Vagina (tissue), 2 donors: ENCODE data around the gene ZNF777.

Experiments
- POLR2A ChIP-seq, 2 donors: fragments of 450-650 bp; IDR thresholded peaks; one replicate each; pipeline ENCODE4 v1.6.1; 2017; ENCODE audit warnings: antibody characterized with exemption in 2 of 2, mild to moderate bottlenecking in 2 of 2, moderate library complexity in 2 of 2
- POLR2AphosphoS5 ChIP-seq, 2 donors: sonication (generic); formaldehyde crosslinking; IDR thresholded peaks; one replicate each; pipeline ENCODE4 v1.9.0; 2017; ENCODE audit warnings: antibody characterized with exemption in 2 of 2, mild to moderate bottlenecking in 2 of 2, low read depth in 1 of 2; ENCODE audit not compliant: insufficient read depth in 1 of 2
- TF ChIP-seq, protein P1 (sequence below), 3 experiments: fragments of 450-650 bp in 2 of 3; fragments of 200-600 bp in 1 of 3; sonication (generic) in 1 of 3; IDR thresholded peaks; one replicate each; pipeline ENCODE4 v1.5.1; 2017 to 2019; ENCODE audit warnings: antibody characterized with exemption in 3 of 3, mild to moderate bottlenecking in 2 of 3, moderate library complexity in 2 of 3

- TF ChIP-seq, protein P1, sequence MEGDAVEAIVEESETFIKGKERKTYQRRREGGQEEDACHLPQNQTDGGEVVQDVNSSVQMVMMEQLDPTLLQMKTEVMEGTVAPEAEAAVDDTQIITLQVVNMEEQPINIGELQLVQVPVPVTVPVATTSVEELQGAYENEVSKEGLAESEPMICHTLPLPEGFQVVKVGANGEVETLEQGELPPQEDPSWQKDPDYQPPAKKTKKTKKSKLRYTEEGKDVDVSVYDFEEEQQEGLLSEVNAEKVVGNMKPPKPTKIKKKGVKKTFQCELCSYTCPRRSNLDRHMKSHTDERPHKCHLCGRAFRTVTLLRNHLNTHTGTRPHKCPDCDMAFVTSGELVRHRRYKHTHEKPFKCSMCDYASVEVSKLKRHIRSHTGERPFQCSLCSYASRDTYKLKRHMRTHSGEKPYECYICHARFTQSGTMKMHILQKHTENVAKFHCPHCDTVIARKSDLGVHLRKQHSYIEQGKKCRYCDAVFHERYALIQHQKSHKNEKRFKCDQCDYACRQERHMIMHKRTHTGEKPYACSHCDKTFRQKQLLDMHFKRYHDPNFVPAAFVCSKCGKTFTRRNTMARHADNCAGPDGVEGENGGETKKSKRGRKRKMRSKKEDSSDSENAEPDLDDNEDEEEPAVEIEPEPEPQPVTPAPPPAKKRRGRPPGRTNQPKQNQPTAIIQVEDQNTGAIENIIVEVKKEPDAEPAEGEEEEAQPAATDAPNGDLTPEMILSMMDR (IDR thresholded peaks at IDR 0.05): no peak
- TF ChIP-seq POLR2A (IDR thresholded peaks at IDR 0.05): no peak
- TF ChIP-seq POLR2AphosphoS5 (IDR thresholded peaks at IDR 0.05; ENCODE audit: insufficient read depth in 1 of 2, low read depth in 1 of 2): no peak
Observed at GRCh38 chr7:149489391-149490024, 28.6 kb upstream of the ZNF777 start.
